Thymus (tissue), 11 donors: Measurements from ENCODE around the gene PEAK1. TPM values are rescaled to one million over a fixed set of nuclear protein-coding genes. Genes with fewer than 3 reads are reported as not detected.

Source experiments
- DNase-seq, 9 donors: peaks; one replicate each; pipeline ENCODE4 v3.0.0-alpha.2; 2013; ENCODE audit warnings: low spot score in 9 of 9, low read depth in 6 of 9, missing footprints in 1 of 9
- H3K27ac ChIP-seq, 2 donors: one replicate each; pipeline ENCODE4 v1.5.1; 2013; ENCODE audit warnings: control low read depth in 1 of 2, low read depth in 1 of 2, low read length in 1 of 2, mild to moderate bottlenecking in 1 of 2, moderate library complexity in 1 of 2
- H3K27me3 ChIP-seq, 2 donors: one replicate each; pipeline ENCODE4 v1.5.1; 2013; ENCODE audit warnings: low read length in 1 of 2; ENCODE audit not compliant: control insufficient read depth in 2 of 2, insufficient read depth in 1 of 2
- H3K36me3 ChIP-seq, 2 donors: one replicate each; pipeline ENCODE4 v1.5.1; 2013; ENCODE audit warnings: low read length in 1 of 2, mild to moderate bottlenecking in 1 of 2, moderate library complexity in 1 of 2; ENCODE audit not compliant: control insufficient read depth in 2 of 2, insufficient read depth in 2 of 2
- H3K4me1 ChIP-seq, 2 donors: one replicate each; pipeline ENCODE4 v1.5.1; 2013; ENCODE audit warnings: low read length in 2 of 2; ENCODE audit not compliant: control insufficient read depth in 2 of 2, insufficient read depth in 2 of 2
- H3K4me3 ChIP-seq, 2 donors: one replicate each; pipeline ENCODE4 v1.5.1; 2013; ENCODE audit warnings: low read length in 2 of 2, control low read depth in 1 of 2, mild to moderate bottlenecking in 1 of 2
- H3K9me3 ChIP-seq, 2 donors: one replicate each; pipeline ENCODE4 v1.5.1; 2013; ENCODE audit warnings: low read length in 1 of 2, mild to moderate bottlenecking in 1 of 2; ENCODE audit not compliant: control insufficient read depth in 2 of 2, insufficient read depth in 1 of 2
- WGBS: extraction: QIAGEN DNeasy Blood & Tissue Kit; methylation state at CpG from one replicate; pipeline ENCODE4 v1.1.7; 2013; 5-methylcytosine and 5-hydroxymethylcytosine counted together
- polyA plus RNA-seq: library from polyadenylated mRNA; stranded (reverse); fragments of 200-250 nt; gene quantifications from one replicate; pipeline ENCODE4 v1.2.3, GENCODE V29; 2013
- total RNA-seq: library from RNA; stranded (reverse); fragments of 120-200 nt; gene quantifications from one replicate; pipeline ENCODE4 v1.2.4, GENCODE V29; 2013
- donor health status: healthy.

The PEAK1 gene
- total and polyA plus RNA-seq, 2 donors = 4.7 to 7.8 TPM

- over 99% methylated on average over 2 of the region's 2 CpGs for WGBS
These were observed 52.3 kb downstream of the PEAK1 start for GRCh38 chr15:77367631-77368030.

DNA sequence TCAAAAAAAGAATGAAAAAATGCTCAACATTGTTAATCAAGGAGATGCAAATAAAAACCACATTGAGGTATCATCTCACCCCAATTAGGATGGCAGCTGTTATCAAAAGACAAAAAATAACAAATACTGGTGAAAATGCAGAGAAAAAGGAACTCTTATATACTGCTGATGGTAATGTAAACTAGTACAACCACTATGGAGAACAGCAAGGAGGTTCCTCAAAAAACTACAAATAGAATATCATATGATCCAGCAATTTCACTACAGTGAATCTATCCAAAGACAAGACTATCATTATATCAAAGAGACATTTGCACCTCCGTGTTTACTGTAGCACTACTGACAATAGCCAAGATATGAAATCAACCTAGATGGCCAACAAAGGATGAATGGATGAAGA is 58.4 kb downstream of the PEAK1 start:
- Histone ChIP-seq H3K36me3 (peaks cover 0 to 3% of the 10 kb centered on the region in 2 donors), H3K9me3 (no peaks in the 10 kb centered on the region), H3K4me1 (no peaks in the 10 kb centered on the region), H3K27me3 (no peaks in the 10 kb centered on the region), H3K27ac (no peak overlapping the region), H3K4me3 (no peak overlapping the region)
- DNase-seq = no peak
- WGBS = 98% methylated on average over 1 of the region's 1 CpG

More at GRCh38 chr15:77367631-77368030, 52.3 kb downstream of the PEAK1 start:
- DNase-seq = no peak
- Histone ChIP-seq H3K4me1 (no peaks in the 10 kb centered on the region), H3K4me3 (no peak overlapping the region), H3K36me3 (peaks cover 0 to 3% of the 10 kb centered on the region in 2 donors), H3K27me3 (no peaks in the 10 kb centered on the region), H3K27ac (no peak overlapping the region), H3K9me3 (no peaks in the 10 kb centered on the region)

DNA sequence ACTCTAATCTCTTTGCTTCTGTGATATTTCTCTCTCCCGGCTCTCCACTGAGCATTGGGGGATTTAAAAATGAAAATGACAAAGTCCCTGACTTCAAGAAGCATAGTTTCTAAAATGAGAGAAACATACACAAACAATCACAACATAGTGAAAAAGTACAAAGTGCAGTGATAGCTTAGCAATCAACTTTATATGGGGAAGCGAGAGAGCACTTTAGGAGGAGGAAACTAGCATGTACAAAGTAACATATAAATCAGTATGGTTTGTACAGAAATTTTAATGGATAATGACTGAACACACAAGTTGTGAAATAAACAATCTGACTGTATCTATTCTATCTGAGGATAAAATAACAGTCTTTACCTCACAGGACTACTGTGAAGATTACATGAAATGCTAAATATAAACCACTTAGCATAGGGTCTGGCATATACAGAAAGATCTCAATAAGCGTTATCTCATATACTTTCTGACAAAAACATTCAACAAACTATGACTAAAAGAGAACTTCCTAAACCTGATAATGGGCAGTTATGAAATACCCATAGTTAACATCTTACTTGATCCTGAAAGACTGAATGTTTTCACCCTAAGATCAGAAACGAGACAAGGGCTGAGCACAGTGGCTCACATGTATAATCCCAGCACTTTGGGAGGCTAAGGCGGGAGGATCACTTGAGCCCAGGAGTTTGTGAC is 61.2 kb downstream of the PEAK1 start:
- H3K4me1 ChIP-seq = no peaks in the 10 kb centered on the region
- no peaks in the 10 kb centered on the region for H3K9me3 ChIP-seq
- H3K27me3 ChIP-seq = no peaks in the 10 kb centered on the region
- H3K4me3 ChIP-seq = no peak overlapping the region
- no peak overlapping the region for H3K27ac ChIP-seq
- no peak for DNase-seq
- H3K36me3 ChIP-seq = peaks cover 0 to 3% of the 10 kb centered on the region in 2 donors
- 99% methylated on average over 5 of the region's 5 CpGs for WGBS

- no peak overlapping the region for H3K27ac ChIP-seq
- no peaks in the 10 kb centered on the region for H3K36me3 ChIP-seq
- H3K27me3 ChIP-seq = no peaks in the 10 kb centered on the region
- WGBS = 95% methylated on average over 3 of the region's 3 CpGs
- H3K4me1 ChIP-seq = no peaks in the 10 kb centered on the region
- H3K4me3 ChIP-seq = no peak overlapping the region
- H3K9me3 ChIP-seq = no peaks in the 10 kb centered on the region
- no peak for DNase-seq
These were observed 63.6 kb downstream of the PEAK1 start for GRCh38 chr15:77356305-77356704.

DNA sequence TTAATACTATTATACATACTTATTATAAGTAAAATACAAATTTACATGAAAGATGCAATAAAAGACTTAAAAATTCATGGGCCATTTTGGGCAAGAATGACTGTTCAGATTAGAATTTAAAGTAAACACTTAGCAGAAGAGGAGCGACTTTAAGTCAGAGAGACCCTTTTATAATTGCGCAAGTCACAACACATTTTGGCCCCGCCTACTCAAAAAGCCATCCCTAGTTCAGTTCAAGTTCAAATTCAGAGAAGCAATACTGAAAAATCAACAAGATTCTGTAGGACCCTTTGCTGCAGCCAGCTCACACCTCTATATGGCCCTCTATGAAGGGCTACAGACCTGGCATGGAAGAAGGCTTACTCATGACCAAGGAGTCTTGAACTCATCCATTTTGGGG is 64.6 kb downstream of the PEAK1 start:
- 97% methylated on average over 3 of the region's 3 CpGs for WGBS
- no peaks in the 10 kb centered on the region for H3K36me3 ChIP-seq

DNA sequence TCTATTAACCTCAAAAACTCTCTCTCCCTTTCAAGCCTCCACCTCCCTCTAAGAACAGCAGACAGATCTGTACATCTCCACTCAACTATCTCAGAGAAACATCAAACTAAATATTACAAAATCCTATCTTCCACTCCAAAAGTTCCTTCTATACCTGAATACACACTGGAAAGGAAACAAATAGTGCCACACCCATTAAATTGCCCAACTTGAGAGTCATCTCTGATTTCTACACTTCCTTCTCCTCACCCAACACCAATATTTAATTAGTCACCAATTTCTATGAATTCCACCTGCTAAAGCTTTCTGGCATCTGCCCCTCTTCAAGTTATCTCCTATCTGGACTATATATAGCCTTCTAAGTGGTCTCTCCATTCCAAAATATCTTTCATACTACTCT is 65.8 kb downstream of the PEAK1 start:
- no peaks in the 10 kb centered on the region for H3K9me3 ChIP-seq
- no peaks in the 10 kb centered on the region for H3K36me3 ChIP-seq

More for the DNA sequence above, 64.6 kb downstream of the PEAK1 start:
- Histone ChIP-seq H3K4me3 (no peak overlapping the region), H3K9me3 (no peaks in the 10 kb centered on the region), H3K27ac (no peak overlapping the region), H3K4me1 (no peaks in the 10 kb centered on the region), H3K27me3 (no peaks in the 10 kb centered on the region)
- no peak for DNase-seq

DNA sequence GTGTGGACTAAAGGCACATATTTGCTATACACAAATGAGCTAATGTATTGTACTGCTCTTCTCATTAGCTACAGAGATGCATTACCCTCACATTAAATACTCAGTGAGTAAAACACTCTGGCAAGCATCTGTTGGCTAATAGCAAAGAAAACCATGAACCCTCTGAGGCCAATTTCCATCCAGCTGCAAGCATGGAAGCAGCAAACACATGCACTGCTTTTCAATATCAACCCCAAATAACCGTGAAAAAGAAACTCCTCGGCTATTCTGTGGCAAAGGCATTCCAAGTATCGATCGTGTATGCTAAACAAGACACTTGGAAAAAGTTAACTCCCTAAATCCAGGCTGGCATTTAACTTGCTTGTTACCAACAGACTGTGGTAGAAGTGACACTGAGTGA is 67.0 kb downstream of the PEAK1 start:
- no peak overlapping the region for H3K4me3 ChIP-seq
- DNase-seq = no peak
- no peaks in the 10 kb centered on the region for H3K4me1 ChIP-seq
- no peaks in the 10 kb centered on the region for H3K36me3 ChIP-seq
- WGBS = 92% methylated on average over 4 of the region's 4 CpGs
- no peak overlapping the region for H3K27ac ChIP-seq
- no peaks in the 10 kb centered on the region for H3K27me3 ChIP-seq
- no peaks in the 10 kb centered on the region for H3K9me3 ChIP-seq

More for the DNA sequence above, 65.8 kb downstream of the PEAK1 start:
- no peaks in the 10 kb centered on the region for H3K4me1 ChIP-seq
- no peak overlapping the region for H3K27ac ChIP-seq
- DNase-seq = no peak
- no peak overlapping the region for H3K4me3 ChIP-seq
- H3K27me3 ChIP-seq = no peaks in the 10 kb centered on the region

GRCh38 chr15:77350792-77351191 is 69.1 kb downstream of the PEAK1 start:
- Histone ChIP-seq H3K9me3 (no peaks in the 10 kb centered on the region), H3K4me1 (peaks cover 0 to 6% of the 10 kb centered on the region in 2 donors), H3K27me3 (no peaks in the 10 kb centered on the region), H3K27ac (no peak overlapping the region), H3K4me3 (no peak overlapping the region), H3K36me3 (no peaks in the 10 kb centered on the region)
- WGBS = 99% methylated on average over 1 of the region's 1 CpG
- no peak for DNase-seq

DNA sequence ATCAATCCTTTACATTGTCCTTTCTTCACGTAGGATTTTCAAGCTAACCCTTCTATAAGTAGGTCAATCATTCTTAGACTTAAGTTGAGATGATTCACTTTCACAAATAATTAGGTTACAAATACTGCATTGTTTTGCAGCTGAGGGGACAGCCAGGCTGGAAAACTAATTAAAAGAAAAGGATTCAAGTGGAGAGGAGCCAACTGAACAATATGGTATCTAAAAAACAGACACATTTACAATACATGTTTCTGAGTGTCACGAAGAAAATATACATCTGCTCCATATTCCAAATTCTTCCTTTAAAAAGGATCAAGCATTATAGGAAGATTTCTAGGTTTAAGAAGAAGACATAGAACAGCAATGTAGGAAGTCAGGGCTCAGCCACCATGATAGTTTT is 70.2 kb downstream of the PEAK1 start:
- H3K4me3 ChIP-seq = no peak overlapping the region
- no peak overlapping the region for H3K27ac ChIP-seq
- no peaks in the 10 kb centered on the region for H3K9me3 ChIP-seq
- peaks cover 0 to 6% of the 10 kb centered on the region in 2 donors for H3K4me1 ChIP-seq
- no peaks in the 10 kb centered on the region for H3K27me3 ChIP-seq
- DNase-seq = no peak
- WGBS = 100% methylated on average over 2 of the region's 2 CpGs
- H3K36me3 ChIP-seq = no peaks in the 10 kb centered on the region
